Neural cell (in vitro differentiated cells): Measurements from ENCODE around the gene TCF4. TPM values are rescaled to one million over a fixed set of nuclear protein-coding genes. Genes with fewer than 3 reads are reported as not detected.

Source experiments
- H2AFZ ChIP-seq: fragments of 200-600, 300-800 bp; sonication (generic), shearing (Covaris generic); 2 replicates; pipeline ENCODE4 v1.6.0; 2014; ENCODE audit warnings: low read depth, mild to moderate bottlenecking, antibody characterized with exemption, low read length, moderate library complexity
- H3F3A ChIP-seq: fragments of 200-600 bp; shearing (Covaris generic); 2 replicates; pipeline ENCODE4 v1.6.1; 2016; ENCODE audit warnings: mild to moderate bottlenecking, moderate library complexity, mixed read lengths, antibody characterized with exemption, low read length; ENCODE audit not compliant: insufficient read depth, poor library complexity, severe bottlenecking
- H3K27ac ChIP-seq: fragments of 200-600, 300-800 bp; sonication (generic), shearing (Covaris generic); 2 replicates; pipeline ENCODE4 v1.5.1; 2014; ENCODE audit warnings: mild to moderate bottlenecking, low read length, moderate library complexity
- H3K27me3 ChIP-seq: fragments of 300-800, 200-600 bp; sonication (generic), shearing (Covaris generic); 2 replicates; pipeline ENCODE4 v1.6.0; 2014; ENCODE audit warnings: mild to moderate bottlenecking, low read depth, low read length, moderate library complexity; ENCODE audit not compliant: insufficient read depth
- H3K36me3 ChIP-seq: fragments of 300-800, 200-600 bp; sonication (generic), shearing (Covaris generic); 2 replicates; pipeline ENCODE4 v1.5.1; 2014; ENCODE audit warnings: mild to moderate bottlenecking, antibody characterized with exemption, low read length, moderate library complexity; ENCODE audit not compliant: insufficient read depth
- H3K4me2 ChIP-seq: fragments of 300-800, 200-600 bp; sonication (generic), shearing (Covaris generic); 2 replicates; pipeline ENCODE4 v1.6.0; 2014; ENCODE audit warnings: mild to moderate bottlenecking, low read length
- H3K4me3 ChIP-seq: fragments of 300-800, 200-600 bp; sonication (generic), shearing (Covaris generic); 2 replicates; pipeline ENCODE4 v1.5.1; 2014; ENCODE audit warnings: mild to moderate bottlenecking, low read length, moderate library complexity
- H3K79me2 ChIP-seq: fragments of 200-600 bp; shearing (Covaris generic); replicated peaks from 2 replicates; pipeline ENCODE4 v1.6.0; 2014; ENCODE audit warnings: mild to moderate bottlenecking, low read length, moderate library complexity; ENCODE audit not compliant: insufficient read depth
- H3K9ac ChIP-seq: fragments of 300-800, 200-600 bp; sonication (generic), shearing (Covaris generic); 2 replicates; pipeline ENCODE4 v1.6.1; 2016; ENCODE audit warnings: mild to moderate bottlenecking, low read length, mixed read lengths
- H3K9me2 ChIP-seq: fragments of 200-600 bp; shearing (Covaris generic); 2 replicates; pipeline ENCODE4 v1.6.1; 2016; ENCODE audit warnings: mild to moderate bottlenecking, low read length, mixed read lengths; ENCODE audit not compliant: insufficient read depth
- H3K9me3 ChIP-seq: fragments of 200-600, 300-800 bp; sonication (generic), shearing (Covaris generic); 2 replicates; pipeline ENCODE4 v1.6.1; 2016; ENCODE audit warnings: mild to moderate bottlenecking, mixed run types, low read length, moderate library complexity, mixed read lengths
- H4K20me1 ChIP-seq: fragments of 200-600 bp; shearing (Covaris generic); 2 replicates; pipeline ENCODE4 v1.6.1; 2016; ENCODE audit warnings: mild to moderate bottlenecking, mixed run types; ENCODE audit not compliant: insufficient read depth
- EP300 ChIP-seq: fragments of 450-650 bp; conservative IDR thresholded peaks from 2 replicates; pipeline ENCODE4 v1.6.1; 2014; ENCODE audit warnings: antibody characterized with exemption, mild to moderate bottlenecking, moderate library complexity; ENCODE audit not compliant: poor library complexity, severe bottlenecking
- EZH2 ChIP-seq: fragments of 200-600, 300-800 bp; shearing (Covaris generic), sonication (generic); IDR thresholded peaks from 2 replicates; pipeline ENCODE4 v1.6.1; 2014; ENCODE audit warnings: antibody characterized with exemption, low read length, borderline replicate concordance, mild to moderate bottlenecking; ENCODE audit not compliant: insufficient read depth, poor library complexity, severe bottlenecking
- MXI1 ChIP-seq: fragments of 450-650 bp; conservative IDR thresholded peaks from 2 replicates; pipeline ENCODE4 v1.6.1; 2014; ENCODE audit warnings: antibody characterized with exemption, mild to moderate bottlenecking; ENCODE audit not compliant: poor library complexity, severe bottlenecking
- POLR2AphosphoS5 ChIP-seq: IDR thresholded peaks from 2 replicates; pipeline ENCODE4 v1.6.1; 2012
- RAD21 ChIP-seq: fragments of 450-650 bp; conservative IDR thresholded peaks from 2 replicates; pipeline ENCODE4 v1.6.1; 2014; ENCODE audit warnings: antibody characterized with exemption, mild to moderate bottlenecking, moderate library complexity
- REST ChIP-seq: IDR thresholded peaks from 2 replicates; pipeline ENCODE4 v1.6.1; 2012; ENCODE audit warnings: borderline replicate concordance
- SMC3 ChIP-seq: fragments of 450-650 bp; conservative IDR thresholded peaks from 2 replicates; pipeline ENCODE4 v1.6.1; 2014; ENCODE audit warnings: antibody characterized with exemption, mild to moderate bottlenecking, moderate library complexity; ENCODE audit not compliant: poor library complexity
- TAF1 ChIP-seq: IDR thresholded peaks from 2 replicates; pipeline ENCODE4 v1.6.1; 2012; ENCODE audit warnings: low read depth
- polyA plus RNA-seq: library from polyadenylated mRNA; depleted of rRNA; stranded (reverse); fragments of >200 nt; gene quantifications from 2 replicates; pipeline ENCODE4 v1.2.3, GENCODE V29; 2014
- TF ChIP-seq, protein P1 (sequence below): fragments of 450-650 bp; IDR thresholded peaks from 2 replicates; pipeline ENCODE4 v1.5.1; 2014; ENCODE audit warnings: antibody characterized with exemption, mild to moderate bottlenecking, moderate library complexity; ENCODE audit not compliant: poor library complexity, severe bottlenecking

TCF4 gene
- polyA plus RNA-seq, 1 donor from 2014 or later, result 7.0 TPM

GRCh38 chr18:55323051-55323994 lies 264.7 kb downstream of the TCF4 start:
- peaks cover 4% of the 10 kb centered on the region for H3K27me3 ChIP-seq
- no peaks in the 10 kb centered on the region for H3K9me3 ChIP-seq
- H3K79me2 ChIP-seq, result peaks cover 16% of the 10 kb centered on the region
- H3F3A ChIP-seq, result no peaks in the 10 kb centered on the region
- H3K27ac ChIP-seq, result no peak overlapping the region
- H3K9ac ChIP-seq, result no peak overlapping the region
- TF ChIP-seq TAF1 (no peak), REST (no peak), POLR2AphosphoS5 (no peak), EP300 (no peak), RAD21 (no peak), MXI1 (no peak), EZH2 (no peak), SMC3 (no peak)
- TF ChIP-seq, protein P1, sequence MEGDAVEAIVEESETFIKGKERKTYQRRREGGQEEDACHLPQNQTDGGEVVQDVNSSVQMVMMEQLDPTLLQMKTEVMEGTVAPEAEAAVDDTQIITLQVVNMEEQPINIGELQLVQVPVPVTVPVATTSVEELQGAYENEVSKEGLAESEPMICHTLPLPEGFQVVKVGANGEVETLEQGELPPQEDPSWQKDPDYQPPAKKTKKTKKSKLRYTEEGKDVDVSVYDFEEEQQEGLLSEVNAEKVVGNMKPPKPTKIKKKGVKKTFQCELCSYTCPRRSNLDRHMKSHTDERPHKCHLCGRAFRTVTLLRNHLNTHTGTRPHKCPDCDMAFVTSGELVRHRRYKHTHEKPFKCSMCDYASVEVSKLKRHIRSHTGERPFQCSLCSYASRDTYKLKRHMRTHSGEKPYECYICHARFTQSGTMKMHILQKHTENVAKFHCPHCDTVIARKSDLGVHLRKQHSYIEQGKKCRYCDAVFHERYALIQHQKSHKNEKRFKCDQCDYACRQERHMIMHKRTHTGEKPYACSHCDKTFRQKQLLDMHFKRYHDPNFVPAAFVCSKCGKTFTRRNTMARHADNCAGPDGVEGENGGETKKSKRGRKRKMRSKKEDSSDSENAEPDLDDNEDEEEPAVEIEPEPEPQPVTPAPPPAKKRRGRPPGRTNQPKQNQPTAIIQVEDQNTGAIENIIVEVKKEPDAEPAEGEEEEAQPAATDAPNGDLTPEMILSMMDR, result no peak
- H3K4me3 ChIP-seq, result peak overlapping the region; percentile 66
- H4K20me1 ChIP-seq, result no peaks in the 10 kb centered on the region
- no peak overlapping the region for H3K4me2 ChIP-seq
- H3K36me3 ChIP-seq, result no peaks in the 10 kb centered on the region
- H3K9me2 ChIP-seq, result no peaks in the 10 kb centered on the region
- H2AFZ ChIP-seq, result no peak overlapping the region

DNA sequence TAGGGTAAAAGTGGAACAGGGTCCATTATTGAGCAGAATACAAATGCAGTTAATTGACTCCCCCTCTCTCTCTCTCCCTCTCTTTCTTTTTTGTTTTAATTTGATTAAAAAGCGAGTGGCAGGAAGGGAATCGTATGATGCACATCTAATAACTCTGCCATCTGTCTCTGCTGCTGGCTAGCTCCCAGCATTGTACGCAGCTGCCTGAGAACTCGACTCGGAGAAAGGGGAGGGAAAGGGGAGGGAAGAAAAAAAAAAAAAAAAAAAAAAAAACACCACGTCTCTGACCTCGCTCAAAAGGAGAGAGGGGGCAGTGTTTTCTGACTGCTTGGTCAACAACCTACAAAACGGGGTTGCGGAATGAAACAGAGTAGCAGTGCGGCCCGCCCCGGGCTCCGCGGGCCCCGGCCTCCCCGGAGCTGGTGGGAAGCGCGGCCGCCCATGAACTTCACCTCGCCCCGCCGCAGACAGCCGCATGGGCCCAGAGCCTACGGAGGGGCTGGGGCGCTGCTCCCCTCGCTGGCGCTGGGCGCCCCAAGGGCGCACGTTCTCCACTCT lies 265.7 kb downstream of the TCF4 start:
- Histone ChIP-seq H3K9me2 (no peaks in the 10 kb centered on the region), H3K4me3 (peak overlapping the region; percentile 66), H2AFZ (no peak overlapping the region), H3K36me3 (no peaks in the 10 kb centered on the region), H3K27ac (no peak overlapping the region), H3K27me3 (peaks cover 4% of the 10 kb centered on the region), H3K9ac (peak overlapping the region; percentile 27), H3F3A (no peaks in the 10 kb centered on the region), H3K4me2 (peak overlapping the region; percentile 52), H3K9me3 (no peaks in the 10 kb centered on the region), H4K20me1 (no peaks in the 10 kb centered on the region), H3K79me2 (peaks cover 25% of the 10 kb centered on the region)
- TF ChIP-seq TAF1, result no peak
- TF ChIP-seq RAD21, result no peak
- peak; percentile 4 for TF ChIP-seq POLR2AphosphoS5
